Superior temporal gyrus (tissue), 1 donor: ENCODE data around the gene MBOAT2.

ENCODE experiments used
- DNase-seq: peaks from one replicate; pipeline ENCODE4 v3.0.0-alpha.2; 2016; ENCODE audit errors: extremely low spot score

MBOAT2 gene

DNA sequence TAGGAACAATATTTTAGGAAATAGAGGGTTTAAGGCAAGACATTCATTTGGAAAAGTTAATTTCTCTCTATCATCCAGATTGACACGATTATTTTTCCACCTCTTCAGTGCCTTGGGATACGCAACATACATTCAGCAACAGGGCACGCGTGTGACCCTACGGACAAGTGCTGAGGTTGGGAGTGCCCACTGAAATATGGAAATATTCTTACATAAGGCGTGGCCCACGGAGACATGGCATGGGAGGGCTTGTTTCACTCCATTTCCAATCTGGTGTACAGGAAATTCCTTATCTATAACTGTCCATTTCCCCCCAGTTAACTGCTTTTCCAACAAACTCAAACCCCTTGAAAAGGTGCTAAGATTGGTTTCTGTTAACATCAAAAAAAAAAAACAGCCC is 145.2 kb downstream of the MBOAT2 start:
- DNase-seq, result no peak

DNA sequence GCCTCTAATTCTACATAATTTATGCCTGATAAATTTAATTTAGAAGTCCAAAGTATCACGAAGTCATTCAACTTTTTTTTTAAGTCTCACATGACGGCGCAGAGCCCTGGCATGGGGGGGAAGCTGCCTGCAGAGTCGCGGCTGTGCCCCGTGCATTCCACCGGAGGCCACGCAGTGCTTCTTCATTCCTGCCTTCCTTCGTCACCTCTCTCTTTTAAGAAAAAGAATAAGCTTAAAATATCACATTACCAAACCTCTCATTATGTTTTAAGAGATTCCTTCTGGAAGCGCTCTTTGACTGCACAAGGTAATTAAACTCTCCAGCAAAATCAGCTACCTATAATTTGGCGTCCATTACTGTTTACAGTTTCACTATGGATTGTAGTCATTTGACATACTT is 145.8 kb downstream of the MBOAT2 start:
- no peak for DNase-seq

DNA sequence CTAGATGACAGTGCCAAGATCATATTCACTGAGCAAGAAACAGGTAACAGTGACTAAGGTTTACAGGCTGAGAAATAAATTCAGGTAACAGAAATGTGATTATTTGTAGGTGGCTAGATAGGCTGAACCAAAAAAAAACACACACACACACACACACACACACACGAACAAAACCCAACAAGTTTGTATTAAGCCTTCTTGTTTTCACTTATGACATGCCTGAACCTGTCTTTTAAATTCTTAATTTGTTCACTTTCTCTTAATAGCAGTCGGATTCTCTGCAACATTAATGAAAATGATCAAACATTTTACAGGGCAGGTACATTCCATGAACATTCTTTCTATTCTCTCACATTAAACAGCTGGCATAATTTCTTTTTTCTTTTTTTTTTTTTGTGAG is 147.3 kb downstream of the MBOAT2 start:
- no peak for DNase-seq

DNA sequence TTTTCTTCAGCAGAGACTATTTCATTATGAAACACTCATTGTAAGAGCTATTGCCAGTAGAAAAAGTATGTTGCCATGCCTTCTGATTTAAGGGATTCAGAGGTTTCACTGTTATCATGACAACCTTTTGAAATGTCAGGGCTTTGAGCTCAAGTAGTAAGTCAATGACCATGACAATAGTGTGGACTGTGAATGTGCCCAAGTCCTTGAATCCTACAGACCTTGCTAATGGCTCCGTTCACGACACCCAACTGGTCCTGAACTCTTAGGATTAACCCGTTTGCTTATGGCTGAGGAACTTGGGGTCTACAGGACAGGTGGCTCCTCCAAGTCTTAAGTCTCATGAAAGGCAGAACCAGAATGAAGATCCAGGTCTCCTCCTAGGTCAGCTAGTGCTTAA is 148.5 kb downstream of the MBOAT2 start:
- DNase-seq, result no peak

DNA sequence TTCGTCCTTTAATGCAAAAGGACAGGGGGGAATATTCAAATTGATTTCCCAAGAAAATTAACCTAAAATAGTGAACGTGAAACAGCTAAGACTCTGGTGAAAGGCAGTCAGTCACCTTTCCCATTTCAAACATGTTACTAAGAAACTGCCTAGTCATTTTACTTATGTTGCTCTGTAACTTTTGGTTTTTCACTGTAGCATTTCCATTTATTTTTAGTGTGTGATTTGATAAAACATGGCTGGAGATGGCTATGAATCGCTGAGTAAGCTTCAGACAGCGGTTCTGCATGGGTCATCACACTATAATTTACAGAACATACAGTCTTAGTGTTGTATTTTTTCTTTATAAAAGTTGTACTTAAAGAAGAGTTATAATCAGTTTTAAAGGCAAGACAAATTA is 150.1 kb downstream of the MBOAT2 start:
- no peak for DNase-seq

DNA sequence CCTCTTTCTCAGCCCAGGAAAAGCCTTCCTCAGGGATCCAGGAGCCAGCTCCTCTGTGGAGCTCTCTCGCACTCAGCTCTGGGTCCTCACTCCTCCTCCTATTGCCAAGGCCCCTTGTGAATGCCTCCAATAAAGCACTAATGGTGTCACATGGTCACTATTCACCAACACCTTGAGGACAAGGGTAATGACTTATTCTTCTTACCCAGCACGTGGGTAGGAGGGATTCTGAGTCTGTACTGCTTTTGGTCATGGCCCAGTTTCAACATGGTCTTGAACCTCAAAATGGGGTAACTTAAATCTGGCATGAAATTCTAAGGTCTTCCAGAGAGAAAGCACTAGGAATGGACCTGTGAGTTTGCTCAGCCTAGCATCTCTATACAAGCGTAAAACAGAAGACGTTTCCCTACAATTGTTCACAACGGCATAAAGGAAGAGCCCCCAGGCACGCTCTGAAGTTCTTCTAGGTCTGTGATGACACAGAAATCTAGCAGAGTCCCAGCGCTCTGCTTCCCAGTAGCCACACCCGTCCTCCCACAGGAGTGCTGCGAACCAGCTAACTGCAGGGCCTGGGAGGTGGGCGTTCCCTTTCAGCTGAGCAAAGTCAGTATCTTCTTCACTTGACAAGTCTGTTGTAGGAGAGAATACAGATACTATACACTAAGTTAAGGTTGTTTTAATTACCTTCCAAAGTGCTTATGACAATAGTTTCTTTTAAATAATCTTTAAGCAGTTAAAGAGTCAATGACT is 151.5 kb downstream of the MBOAT2 start:
- no peak for DNase-seq

DNA sequence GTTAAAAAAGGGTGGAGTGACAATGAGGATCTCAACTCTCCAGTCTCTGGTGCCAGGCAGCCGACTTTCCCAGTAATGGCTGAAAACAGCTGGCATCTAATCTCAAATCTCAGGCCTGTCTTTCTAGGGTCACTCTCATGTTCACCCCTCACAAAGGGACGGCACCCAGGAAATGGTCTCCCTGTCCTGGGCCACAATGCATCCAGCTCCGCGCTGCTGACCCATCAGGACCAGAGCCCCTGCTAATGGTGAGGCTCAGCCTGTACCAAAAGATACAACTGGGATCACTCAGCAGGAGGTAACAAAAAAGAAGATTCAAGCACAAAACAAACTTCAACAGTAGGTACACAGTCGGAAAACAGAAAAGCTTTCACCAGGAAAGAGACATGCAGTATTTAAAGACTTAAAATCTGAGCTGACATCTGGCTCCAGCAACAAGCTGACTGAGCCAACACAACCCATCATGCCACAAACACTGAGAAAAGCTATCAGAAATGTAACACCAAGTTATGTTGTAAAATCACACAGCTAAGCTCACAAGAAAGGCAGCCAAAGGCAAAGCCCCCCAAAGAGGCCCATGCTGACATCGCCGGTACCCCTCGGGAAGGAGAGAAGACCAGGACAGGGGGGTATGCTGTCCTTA is 152.5 kb downstream of the MBOAT2 start:
- DNase-seq, result no peak

DNA sequence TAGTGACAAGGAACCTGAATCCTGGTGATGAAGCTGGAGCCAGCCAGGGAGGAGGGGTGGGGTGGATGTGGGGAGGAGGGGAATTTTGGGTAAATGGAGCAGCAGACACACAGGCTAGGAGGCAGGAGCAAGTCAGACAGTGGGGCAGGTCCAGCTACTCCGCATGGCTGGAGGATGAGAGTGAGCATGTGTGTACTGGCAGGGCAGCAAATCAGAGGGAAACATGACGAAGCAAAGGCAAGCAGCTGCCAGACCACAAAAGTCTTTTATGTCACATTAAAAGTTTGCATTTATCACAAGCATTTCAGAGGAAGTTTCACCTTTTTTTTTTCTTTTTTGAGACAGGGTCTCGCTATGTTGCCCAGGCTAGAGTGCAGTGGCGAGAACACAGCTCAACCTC is 154.2 kb downstream of the MBOAT2 start:
- DNase-seq, result no peak

DNA sequence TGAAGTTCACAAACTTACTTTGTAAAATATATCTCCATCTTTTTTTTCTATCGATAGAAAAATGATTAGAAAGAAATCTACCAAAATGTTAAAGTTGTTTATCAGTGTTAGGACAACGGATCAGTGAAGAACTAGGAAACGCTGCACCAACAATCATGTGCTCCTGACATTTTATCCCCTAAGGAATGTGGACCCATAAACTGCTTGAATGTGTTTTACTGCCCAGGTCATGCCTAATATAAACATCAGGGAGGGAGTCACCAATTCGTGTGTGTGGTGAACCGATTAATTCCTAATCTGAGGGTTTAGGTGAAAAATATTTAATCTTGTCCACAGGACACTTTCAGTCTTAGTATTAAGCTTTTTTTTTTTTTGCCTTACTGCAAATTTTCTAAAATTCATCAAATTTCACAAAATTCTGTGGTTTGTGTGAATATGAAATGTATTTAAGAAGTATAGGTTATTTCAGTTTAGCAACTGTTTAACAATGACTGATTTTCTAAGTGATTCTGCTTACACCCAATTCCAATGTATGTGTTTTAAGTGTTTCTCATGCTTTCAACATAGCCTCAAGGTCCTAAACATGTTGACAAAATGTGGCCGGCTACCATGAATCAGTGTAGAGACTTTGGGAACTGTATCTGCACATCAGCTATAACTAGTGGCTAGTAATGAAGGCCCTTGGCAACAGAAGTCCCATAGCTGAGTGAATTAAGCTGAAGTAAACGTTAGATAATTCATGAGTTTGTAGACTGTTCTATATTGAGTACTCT is 155.0 kb downstream of the MBOAT2 start:
- no peak for DNase-seq

DNA sequence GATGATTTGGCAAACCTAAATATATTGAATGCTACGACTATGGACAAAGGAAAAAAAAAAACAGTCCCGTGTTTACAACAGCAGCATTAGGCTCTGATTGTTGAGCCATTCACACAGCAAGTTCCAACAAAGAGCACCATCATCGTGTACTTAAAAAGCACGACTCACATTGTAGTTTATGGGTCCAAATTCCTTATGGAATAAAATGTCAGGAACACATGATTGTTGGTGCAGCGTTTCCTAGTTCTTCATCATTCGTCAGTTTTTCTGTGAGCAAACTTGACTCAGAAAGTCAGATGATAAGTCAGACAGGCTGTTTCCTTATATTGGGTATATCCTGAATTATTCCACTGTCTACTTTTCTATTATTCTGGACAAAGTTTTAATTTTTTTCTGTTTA is 156.1 kb downstream of the MBOAT2 start:
- DNase-seq, result no peak

DNA sequence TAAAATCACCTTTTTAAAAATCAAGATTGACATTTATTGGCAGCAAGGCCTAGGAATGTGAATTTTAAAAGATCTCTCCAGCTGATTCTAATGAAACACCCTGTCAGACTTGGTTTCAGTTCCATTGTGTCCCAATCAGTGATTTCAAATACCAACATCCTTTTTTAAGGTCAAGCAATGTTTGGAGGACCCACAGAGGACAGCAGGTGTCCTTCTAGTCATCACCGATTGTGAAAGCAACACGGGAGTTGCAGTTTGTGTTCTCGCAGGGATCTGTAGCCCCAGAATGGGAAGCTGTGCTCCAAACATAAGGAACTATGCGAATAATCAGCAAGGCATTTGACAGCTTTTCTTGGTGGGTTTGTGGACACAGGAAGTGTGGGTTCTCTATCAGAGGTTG is 161.6 kb downstream of the MBOAT2 start:
- no peak for DNase-seq

DNA sequence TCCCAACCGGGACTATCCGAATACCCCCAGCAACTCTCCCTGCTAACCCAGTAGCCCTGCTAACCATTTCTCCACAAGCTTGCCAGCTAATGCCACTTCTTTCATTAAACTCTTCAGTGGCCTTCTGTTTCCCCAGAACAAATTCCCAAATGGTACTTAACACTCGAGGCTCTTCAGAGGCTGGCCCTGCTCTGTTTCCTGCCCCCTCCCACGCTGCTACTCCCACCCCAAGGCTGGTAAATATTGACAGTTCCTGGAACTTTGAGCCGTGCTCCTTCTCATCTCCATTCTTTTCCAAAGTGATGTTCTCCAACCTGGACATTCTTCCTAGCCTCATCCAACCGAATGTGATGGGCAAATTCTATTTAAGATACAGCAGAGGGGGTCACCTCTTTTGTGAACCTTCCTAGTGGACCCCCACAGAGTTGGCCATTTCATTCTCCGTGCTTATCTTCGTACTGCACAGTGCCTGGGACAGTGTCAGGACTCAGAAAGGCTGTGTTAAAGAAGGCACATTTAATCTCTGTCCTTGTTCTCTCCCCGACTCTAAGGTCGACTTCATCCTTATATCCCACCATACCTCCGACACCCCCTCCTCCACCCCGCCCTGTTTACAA is 162.9 kb downstream of the MBOAT2 start:
- no peak for DNase-seq

DNA sequence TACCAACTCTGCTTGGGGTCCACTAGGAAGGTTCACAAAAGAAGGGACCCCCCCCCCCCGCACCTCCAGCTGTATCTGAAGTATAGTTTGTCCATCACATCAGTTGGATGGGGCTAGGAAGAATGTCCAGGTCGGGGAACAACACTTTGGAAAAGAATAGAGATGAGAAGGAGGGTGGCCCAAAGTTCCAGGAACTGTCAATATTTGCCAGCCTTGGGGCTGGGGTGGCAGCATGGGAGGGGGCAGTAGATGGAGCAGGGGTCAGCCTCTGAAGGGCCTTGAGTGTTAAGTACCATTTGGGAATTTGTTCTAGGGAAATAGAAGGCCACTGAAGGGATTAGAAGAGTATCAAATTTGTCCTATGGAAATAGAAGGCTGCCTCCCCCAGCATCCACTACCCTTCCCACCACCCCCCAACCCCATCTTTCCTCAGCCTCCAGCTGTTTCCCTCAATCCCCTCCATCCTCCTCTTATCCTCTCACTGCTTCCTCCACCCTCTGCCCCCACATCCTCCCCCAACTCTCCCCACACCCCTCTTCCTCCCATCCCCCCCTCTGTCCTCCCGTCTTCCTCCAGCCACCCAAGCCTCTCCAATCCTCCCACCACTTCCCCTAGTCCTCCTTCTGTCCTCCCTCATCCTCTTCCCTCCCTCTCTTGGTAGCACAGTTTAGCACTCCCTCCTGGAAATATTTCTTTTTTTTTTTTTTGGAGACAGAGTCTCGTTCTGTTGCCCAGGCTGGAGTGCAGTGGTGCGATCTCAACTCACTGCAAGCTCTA is 164.1 kb downstream of the MBOAT2 start:
- DNase-seq, result no peak

DNA sequence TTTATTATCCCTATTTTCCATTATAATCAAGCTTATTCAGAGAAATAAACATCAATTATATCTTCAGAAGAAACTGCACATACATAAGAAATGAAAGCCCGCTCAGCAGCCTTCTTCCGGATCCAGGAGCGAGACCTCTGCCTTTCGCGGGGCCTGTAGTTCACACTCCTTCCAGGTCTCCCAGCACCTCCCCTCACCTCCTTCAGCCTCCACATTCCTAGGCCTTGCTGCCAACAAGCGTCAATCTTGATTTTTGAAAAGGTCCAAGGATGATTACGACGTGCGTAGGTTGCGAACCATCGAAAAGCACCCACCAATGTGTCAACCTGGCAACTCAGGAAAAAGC is 165.7 kb downstream of the MBOAT2 start:
- DNase-seq, result no peak

DNA sequence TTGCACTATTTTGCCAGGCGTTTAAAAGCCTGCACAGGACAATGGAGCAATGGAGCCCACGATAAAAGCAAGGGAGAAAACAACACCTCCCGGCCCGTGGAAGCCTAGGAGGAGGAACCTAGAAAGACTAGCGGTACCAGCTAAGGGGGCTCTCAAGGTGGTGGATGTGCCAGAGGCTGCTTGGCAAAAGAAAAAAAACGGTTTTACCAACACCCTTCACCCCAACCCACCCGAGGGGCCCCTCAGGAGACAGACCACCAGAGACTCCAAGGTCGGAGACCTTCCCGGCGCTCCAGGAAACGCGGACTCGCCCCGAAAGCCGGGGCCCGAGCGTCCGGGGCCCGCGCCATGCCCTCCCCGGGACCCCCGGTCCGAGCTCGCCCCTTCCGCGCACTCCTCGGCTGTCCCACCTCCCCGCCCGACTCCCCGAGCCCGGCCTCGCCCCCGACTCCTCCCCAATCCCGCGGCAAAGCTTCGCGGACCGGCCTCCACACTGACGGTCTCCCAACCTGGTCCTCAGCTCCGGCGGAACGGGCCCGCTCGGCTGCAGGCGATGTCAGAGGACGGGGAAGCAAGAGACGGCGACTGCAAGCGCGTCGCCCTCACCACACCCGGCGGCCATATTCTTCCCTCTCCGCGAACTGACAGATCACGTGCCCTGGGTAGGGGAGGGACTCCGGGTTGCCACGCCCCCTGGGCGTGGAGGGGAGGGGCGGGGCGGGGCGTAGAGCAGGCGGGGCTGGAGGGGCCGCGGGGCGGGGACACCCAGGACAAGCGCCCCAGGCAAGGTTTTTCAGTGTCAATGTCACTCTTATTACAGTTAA is 166.3 kb downstream of the MBOAT2 start, which contains the start of gene KIDINS220:
Gene KIDINS220 (minus strand): TSS at position 643 of the 824 bp plus-strand sequence. CDS start 10,520 bp downstream, outside the sequence.
- DNase-seq, result peak; percentile 88

DNA sequence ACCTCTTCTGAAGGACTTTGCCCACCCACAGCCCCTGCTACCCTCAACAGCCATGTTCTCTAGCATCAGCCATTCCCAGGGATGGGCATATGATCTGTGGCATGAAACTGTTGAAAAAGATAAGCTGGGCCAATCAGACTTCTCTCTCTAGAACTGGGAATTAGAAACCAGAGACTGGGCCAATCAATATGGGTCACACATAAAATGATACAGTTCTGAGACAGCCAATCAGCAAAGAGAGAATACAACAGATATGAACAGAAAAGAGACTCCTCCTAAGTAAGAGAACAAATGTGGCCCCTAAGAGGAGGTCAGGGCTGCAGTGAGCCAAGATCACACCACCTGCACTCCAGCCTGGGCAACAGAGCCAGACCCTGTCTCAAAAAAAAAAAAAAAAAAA is 168.2 kb downstream of the MBOAT2 start:
- no peak for DNase-seq

DNA sequence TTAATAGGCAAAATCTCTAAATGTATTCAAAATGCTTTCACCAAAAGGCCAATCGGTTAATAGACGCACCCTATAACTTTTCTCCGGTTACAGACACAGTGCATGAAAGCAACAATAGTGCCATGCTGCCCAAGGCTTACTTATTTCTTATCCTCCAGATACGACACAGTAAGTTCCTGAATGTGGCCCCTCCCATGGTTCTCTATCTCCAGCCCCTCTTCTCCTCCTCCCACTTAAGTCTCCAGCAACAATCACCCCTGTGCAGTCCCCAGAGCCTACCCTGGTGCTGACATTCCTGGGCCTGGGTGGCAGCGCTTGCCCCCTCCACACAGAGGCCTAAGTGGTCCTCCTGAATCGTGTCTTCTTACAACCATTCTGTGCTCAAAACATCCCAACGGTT is 169.6 kb downstream of the MBOAT2 start:
- no peak for DNase-seq

DNA sequence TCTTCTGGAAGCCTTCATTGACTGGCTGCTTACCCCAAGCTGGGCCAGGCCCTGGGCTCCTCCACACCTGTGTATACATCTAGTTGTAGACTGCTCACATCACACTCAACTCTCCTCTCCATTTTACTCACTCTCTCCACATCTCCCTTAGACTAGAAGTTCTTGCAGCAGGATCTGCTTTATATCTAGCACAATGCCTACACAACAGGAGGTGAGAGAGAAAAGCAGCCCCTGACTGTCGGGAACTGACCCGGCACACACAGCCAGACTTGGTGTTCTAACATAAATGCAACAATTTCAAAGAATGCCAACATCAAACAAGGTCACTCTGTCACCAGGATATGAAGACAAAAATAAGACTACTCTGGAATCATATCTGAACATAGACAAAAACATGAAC is 172.0 kb downstream of the MBOAT2 start:
- DNase-seq, result no peak

DNA sequence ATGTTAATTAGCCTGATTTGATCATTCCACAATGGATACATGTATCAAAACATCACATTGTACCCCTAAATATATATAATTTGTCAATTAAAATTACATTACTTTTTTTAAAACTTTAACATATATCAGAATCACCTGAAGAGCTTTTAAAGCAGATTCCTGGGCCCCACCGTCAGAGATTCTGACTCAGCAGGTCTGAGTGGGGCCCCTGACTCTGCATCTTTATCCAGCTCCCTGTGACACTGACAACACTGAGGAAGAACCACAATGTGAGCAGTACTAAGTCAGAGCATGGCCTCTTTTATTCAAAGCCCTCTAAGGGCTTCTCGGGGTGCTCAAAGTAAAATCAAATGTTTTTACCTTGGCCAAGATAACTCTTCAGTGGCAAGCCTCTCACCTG is 175.8 kb downstream of the MBOAT2 start:
- DNase-seq, result no peak

DNA sequence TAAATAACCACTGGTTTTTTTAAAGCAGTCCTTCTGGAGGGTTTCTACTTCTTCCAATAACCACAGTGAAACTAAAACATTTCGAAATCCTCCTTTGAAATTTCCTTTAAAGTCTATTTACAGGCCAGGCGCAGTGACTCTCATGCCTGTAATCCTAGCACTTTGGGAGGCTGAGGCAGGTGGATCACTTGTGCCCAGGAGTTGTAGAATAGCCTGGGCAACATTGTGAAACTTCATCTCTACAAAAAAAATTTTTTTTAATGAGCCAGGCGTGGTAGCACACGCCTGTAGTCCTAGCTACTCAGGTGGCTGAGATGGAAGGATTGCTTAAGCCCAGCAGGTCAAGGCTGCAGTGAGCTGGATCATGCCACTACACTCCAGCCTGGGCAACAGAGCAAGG is 181.3 kb downstream of the MBOAT2 start:
- no peak for DNase-seq
